Calu3 (cell line): ENCODE measurements around the gene SLC25A21. TPM values are rescaled to one million over a fixed set of nuclear protein-coding genes. Genes with fewer than 3 reads are reported as not detected.
"Not testable (repeated sequence)": the region's sequence is repeated elsewhere in the genome, so short reads cannot be mapped to it uniquely, and the experiment has no call there.

Source experiments
- BruUV-seq: library from RNA; stranded (reverse); fragments of 400-500 nt; replicated peaks from 2 replicates; lab custom pipeline; 2021; lab: Mats Ljungman, UMichigan
- CTCF ChIA-PET: fragments of 300-600 bp; sonication (Branson Sonifier 250); formaldehyde crosslinking; loops from one replicate; lab custom pipeline; 2022; ENCODE audit warnings: antibody characterized with exemption; lab: Charles Lee
- DNase-seq: peaks from one replicate; pipeline ENCODE4 v3.0.0; 2022
- H3K27ac Mint-ChIP-seq: one replicate; pipeline ENCODE4 v1.8.0; 2022; ENCODE audit warnings: mixed read lengths; ENCODE audit not compliant: unreplicated experiment
- H3K27me3 Mint-ChIP-seq: one replicate; pipeline ENCODE4 v1.8.0; 2022; ENCODE audit warnings: mixed read lengths; ENCODE audit not compliant: unreplicated experiment
- H3K36me3 Mint-ChIP-seq: one replicate; pipeline ENCODE4 v1.8.0; 2022; ENCODE audit warnings: mild to moderate bottlenecking, moderate library complexity, mixed read lengths; ENCODE audit not compliant: insufficient read depth, unreplicated experiment
- H3K4me1 Mint-ChIP-seq: one replicate; pipeline ENCODE4 v1.8.0; 2022; ENCODE audit warnings: mild to moderate bottlenecking, low read depth, mixed read lengths; ENCODE audit not compliant: unreplicated experiment
- H3K4me3 Mint-ChIP-seq: one replicate; pipeline ENCODE4 v1.8.0; 2022; ENCODE audit warnings: mild to moderate bottlenecking, low read depth, moderate library complexity, mixed read lengths; ENCODE audit not compliant: unreplicated experiment
- H3K9me3 Mint-ChIP-seq: one replicate; pipeline ENCODE4 v1.8.0; 2022; ENCODE audit warnings: low read depth, mixed read lengths; ENCODE audit not compliant: unreplicated experiment
- CTCF ChIP-seq: fragments of 200-600 bp; IDR thresholded peaks from one replicate; pipeline ENCODE4 v1.8.0; 2022; ENCODE audit warnings: antibody characterized with exemption; ENCODE audit not compliant: unreplicated experiment
- intact Hi-C: fragments of 100-400 bp; cut with micrococcal nuclease; formaldehyde crosslinking; loops from one replicate; pipeline ENCODE4 v1.10.0; 2022; ENCODE audit not compliant: unreplicated experiment
- total RNA-seq: library from RNA; stranded (reverse); gene quantifications from 2 replicates; pipeline ENCODE4 v1.2.3, GENCODE V29; 2022

The SLC25A21 gene
- total RNA-seq, 1 experiment from 2014 or later, result 1.4 TPM

DNA sequence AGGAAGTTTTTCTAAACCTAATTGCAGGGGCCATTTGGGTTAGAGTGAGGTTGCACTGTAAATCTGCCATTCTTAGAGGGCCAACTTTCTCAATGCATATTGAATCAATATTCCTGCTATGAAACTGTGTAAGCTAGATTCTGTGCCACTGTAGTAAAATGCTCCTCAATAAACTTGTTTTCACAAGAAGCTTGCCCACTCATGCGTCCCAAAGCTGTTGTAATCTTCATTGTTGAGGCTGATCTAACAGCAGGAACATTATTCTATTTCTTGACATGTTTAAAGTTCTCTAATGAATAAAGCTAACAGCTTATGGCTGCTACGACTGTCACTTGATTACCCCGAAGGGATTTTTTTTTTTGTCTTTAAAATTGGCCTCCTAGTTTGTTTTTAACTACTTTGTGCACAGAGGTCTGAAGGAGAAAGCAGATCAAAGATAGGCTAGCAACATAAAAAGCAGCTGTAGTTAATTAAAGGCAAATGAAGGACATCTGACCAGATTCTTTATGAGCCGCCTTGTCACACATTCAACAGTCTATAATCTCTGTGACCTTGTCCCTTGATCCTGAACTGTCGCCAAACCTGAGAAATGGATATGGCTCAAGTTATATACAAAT lies 267.0 kb downstream of the SLC25A21 start:
- Mint-ChIP-seq H3K27ac (no peak overlapping the region), H3K9me3 (no peaks in the 10 kb centered on the region), H3K36me3 (no peaks in the 10 kb centered on the region), H3K4me1 (no peaks in the 10 kb centered on the region), H3K4me3 (no peak overlapping the region), H3K27me3 (peaks cover 14% of the 10 kb centered on the region)
- intact Hi-C loops, result no loop called here
- no peak for TF ChIP-seq CTCF
- no peak for DNase-seq
- no TSS peak for BruUV-seq
- CTCF ChIA-PET, result no interaction called here

- no peak overlapping the region for H3K27ac Mint-ChIP-seq
- BruUV-seq, result no TSS peak
- CTCF ChIA-PET, result no interaction called here
- no peak for TF ChIP-seq CTCF
- H3K9me3 Mint-ChIP-seq, result no peaks in the 10 kb centered on the region
- no peaks in the 10 kb centered on the region for H3K36me3 Mint-ChIP-seq
- intact Hi-C loops, result no loop called here
- H3K4me3 Mint-ChIP-seq, result no peak overlapping the region
- no peak for DNase-seq
- H3K27me3 Mint-ChIP-seq, result peaks cover 9% of the 10 kb centered on the region
- H3K4me1 Mint-ChIP-seq, result no peaks in the 10 kb centered on the region
These were observed 270.5 kb downstream of the SLC25A21 start for GRCh38 chr14:36901861-36902260.

DNA sequence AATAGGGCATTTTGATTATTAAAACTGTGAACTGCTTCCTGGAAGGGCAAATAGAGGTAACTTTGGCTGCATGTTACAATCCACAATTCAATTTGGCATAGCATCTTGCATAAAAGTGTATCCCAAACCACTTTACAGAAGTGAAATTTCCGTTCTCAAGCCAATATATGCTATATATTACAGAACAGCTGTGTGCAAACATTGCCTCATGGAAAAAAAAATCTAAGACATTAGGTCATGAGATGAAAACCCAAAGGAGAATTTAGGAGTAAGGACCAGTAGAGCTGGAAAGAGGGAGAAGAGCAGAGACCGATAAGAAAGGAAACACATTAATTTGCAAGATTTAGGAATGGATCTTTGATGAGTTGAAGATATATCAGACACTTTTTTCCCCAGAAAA lies 271.6 kb downstream of the SLC25A21 start:
- BruUV-seq, result no TSS peak
- peaks cover 16% of the 10 kb centered on the region for H3K27me3 Mint-ChIP-seq
- CTCF ChIA-PET, result no interaction called here

DNA sequence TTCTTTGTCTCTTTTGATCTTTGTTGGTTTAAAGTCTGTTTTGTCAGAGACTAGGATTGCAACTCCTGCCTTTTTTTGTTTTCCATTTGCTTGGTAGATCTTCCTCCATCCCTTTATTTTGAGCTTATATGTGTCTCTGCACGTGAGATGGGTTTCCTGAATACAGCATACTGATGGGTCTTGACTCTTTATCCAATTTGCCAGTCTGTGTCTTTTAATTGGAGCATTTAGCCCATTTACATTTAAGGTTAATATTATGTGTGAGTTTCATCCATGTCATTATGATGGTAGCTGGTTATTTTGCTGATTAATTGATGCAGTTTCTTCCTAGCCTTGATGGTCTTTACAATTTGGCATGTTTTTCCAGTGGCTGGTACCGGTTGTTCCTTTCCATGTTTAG lies 276.1 kb downstream of the SLC25A21 start:
- H3K36me3 Mint-ChIP-seq, H3K4me3 Mint-ChIP-seq, H3K27ac Mint-ChIP-seq, BruUV-seq, DNase-seq, H3K9me3 Mint-ChIP-seq, intact Hi-C loops, H3K4me1 Mint-ChIP-seq: not testable (repeated sequence)
- CTCF ChIA-PET, result interaction anchor here (0.6 kb wide), 1 partner anchor 237 kb away, joined by 3 read pairs; no protein-coding TSS in a partner anchor
- H3K27me3 Mint-ChIP-seq, result peaks cover 16% of the 10 kb centered on the region

More for the DNA sequence above, 271.6 kb downstream of the SLC25A21 start:
- Mint-ChIP-seq H3K36me3 (no peaks in the 10 kb centered on the region), H3K4me1 (no peaks in the 10 kb centered on the region), H3K4me3 (no peak overlapping the region), H3K27ac (no peak overlapping the region), H3K9me3 (no peaks in the 10 kb centered on the region)
- intact Hi-C loops, result no loop called here
- no peak for DNase-seq
- TF ChIP-seq CTCF, result no peak

GRCh38 chr14:36884049-36884448 lies 288.4 kb downstream of the SLC25A21 start:
- Mint-ChIP-seq H3K27ac (no peak overlapping the region), H3K36me3 (no peaks in the 10 kb centered on the region), H3K4me3 (no peak overlapping the region), H3K9me3 (peaks cover 7% of the 10 kb centered on the region), H3K4me1 (peaks cover 6% of the 10 kb centered on the region), H3K27me3 (no peaks in the 10 kb centered on the region)
- BruUV-seq, result no TSS peak
- CTCF ChIA-PET, result no interaction called here
- no peak for DNase-seq
- no peak for TF ChIP-seq CTCF
- intact Hi-C loops, result no loop called here
